ENCODE results near the gene PDE1C.

GRCh38 chr7:31878875-31879274 is 191.3 kb downstream of the PDE1C start:
- TF ChIP-seq SP1 (IDR thresholded peaks at IDR 0.05): no peak
- TF ChIP-seq ELF4 (IDR thresholded peaks at IDR 0.05): no peak
- no peak for TF ChIP-seq NFRKB (IDR thresholded peaks at IDR 0.05)
- TF ChIP-seq HDGF (IDR thresholded peaks at IDR 0.05; ENCODE audit: borderline replicate concordance): no peak
- no peak for TF ChIP-seq ARNT (IDR thresholded peaks at IDR 0.05)
- no peak for TF ChIP-seq ZNF384 (IDR thresholded peaks at IDR 0.05)
- no peak for TF ChIP-seq FOXK2 (IDR thresholded peaks at IDR 0.05)
- no peak for TF ChIP-seq PKNOX1 (IDR thresholded peaks at IDR 0.05)
- no peak for TF ChIP-seq BHLHE40 (IDR thresholded peaks at IDR 0.05; ENCODE audit: borderline replicate concordance)
- no peak for TF ChIP-seq FOXM1 (IDR thresholded peaks at IDR 0.05; ENCODE audit: borderline replicate concordance)
